Activated T-cell treated with anti-CD3 and anti-CD28 coated beads, Interleukin-2, amount 50 U/mL, for 72 hours (primary cell): Measurements from ENCODE around the gene PHOX2A. TPM values are rescaled to one million over a fixed set of nuclear protein-coding genes. Genes with fewer than 3 reads are reported as not detected.

Experiments used
- ATAC-seq, 2 donors: fragments of 150-1000 bp; cut with Tn5 transposase; replicated peaks in 1 of 2; 2 replicates each; pipeline ENCODE4 v1.10.0; 2021; ENCODE audit warnings: moderate library complexity in 2 of 2, mild to moderate bottlenecking in 1 of 2
- DNase-seq, 2 donors: peaks; one replicate each; pipeline ENCODE4 v3.0.0; 2021 to 2022; ENCODE audit warnings: mixed read lengths in 1 of 2
- H3K27ac Mint-ChIP-seq: one replicate; pipeline ENCODE4 v1.8.0; 2022; ENCODE audit warnings: mild to moderate bottlenecking, moderate library complexity, mixed read lengths
- H3K27me3 Mint-ChIP-seq: one replicate; pipeline ENCODE4 v1.8.0; 2022; ENCODE audit warnings: low read depth, mixed read lengths
- H3K36me3 Mint-ChIP-seq, 2 donors: one replicate each; pipeline ENCODE4 v1.8.0; 2022; ENCODE audit warnings: mixed read lengths in 2 of 2, mild to moderate bottlenecking in 1 of 2; ENCODE audit not compliant: insufficient read depth in 2 of 2
- H3K4me1 Mint-ChIP-seq: one replicate; pipeline ENCODE4 v1.8.0; 2022; ENCODE audit warnings: low read depth, mixed read lengths
- H3K4me3 Mint-ChIP-seq, 2 donors: one replicate each; pipeline ENCODE4 v1.8.0; 2022; ENCODE audit warnings: mild to moderate bottlenecking in 2 of 2, mixed read lengths in 2 of 2, moderate library complexity in 2 of 2
- H3K9me3 Mint-ChIP-seq, 2 donors: one replicate each; pipeline ENCODE4 v1.8.0; 2022; ENCODE audit warnings: mixed read lengths in 2 of 2
- total RNA-seq, 2 donors: library from RNA; stranded (reverse); gene quantifications; one replicate each; pipeline ENCODE4 v1.2.3, GENCODE V29; 2022

Gene PHOX2A
- total RNA-seq, 2 donors from 2014 or later: not detected

DNA sequence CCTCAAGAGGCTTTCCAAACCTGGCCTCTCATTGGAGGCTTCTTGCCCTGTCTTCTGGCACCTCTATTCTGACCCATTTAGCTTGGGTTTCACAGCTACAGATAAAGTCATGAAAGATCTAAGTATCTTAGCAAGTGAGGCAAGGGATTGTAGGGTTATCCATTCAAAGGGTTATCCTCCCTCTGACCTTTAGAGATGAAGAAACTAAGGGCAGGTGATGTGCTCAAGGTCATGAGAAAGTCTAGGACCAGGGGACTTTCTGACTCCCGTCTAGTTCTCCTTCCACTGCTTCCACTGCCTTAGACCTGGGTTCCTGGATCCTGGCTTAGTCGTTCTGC lies 7.2 kb downstream of the PHOX2A start:
- Mint-ChIP-seq H3K4me3 (no peak overlapping the region), H3K27ac (no peak overlapping the region), H3K36me3 (peaks cover 2 to 4% of the 10 kb centered on the region in 2 donors), H3K9me3 (no peaks in the 10 kb centered on the region), H3K4me1 (peaks cover 19% of the 10 kb centered on the region), H3K27me3 (peaks cover 27% of the 10 kb centered on the region)
- ATAC-seq (no peak), DNase-seq (no peak)

DNA sequence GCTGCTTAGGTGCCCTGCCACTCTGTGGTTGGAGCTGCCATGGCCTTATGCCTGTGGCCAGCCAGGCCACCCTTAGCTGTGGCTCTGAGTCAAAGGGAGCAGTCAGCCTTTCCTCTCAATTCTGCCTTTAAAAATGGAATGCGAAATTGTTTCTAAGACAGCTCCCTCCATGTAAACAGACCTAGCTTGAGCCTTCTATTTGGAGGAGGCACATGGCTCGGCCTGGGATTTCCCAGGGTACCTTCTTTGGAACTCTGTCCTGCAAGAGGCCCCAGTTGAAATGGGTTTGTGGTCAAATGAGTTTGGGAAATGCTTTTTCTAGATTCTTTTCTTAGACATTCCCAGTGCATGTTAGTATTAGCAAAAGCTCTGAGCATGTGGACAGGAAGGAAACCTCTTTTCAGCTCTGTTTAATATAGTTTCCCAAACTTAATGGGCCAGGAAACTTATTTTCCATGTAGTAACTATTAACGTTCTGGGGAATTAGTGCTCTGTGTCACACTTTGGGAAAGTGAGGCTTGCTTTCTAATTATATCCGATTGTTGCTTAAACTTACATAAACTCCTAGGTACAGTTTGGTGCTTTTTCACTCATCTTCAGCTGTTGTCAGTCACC lies 7.8 kb downstream of the PHOX2A start:
- Mint-ChIP-seq H3K36me3 (peaks cover 2 to 4% of the 10 kb centered on the region in 2 donors), H3K9me3 (no peaks in the 10 kb centered on the region), H3K4me3 (no peak overlapping the region), H3K4me1 (peaks cover 15% of the 10 kb centered on the region), H3K27ac (no peak overlapping the region), H3K27me3 (peaks cover 21% of the 10 kb centered on the region)
- no peak for DNase-seq
- ATAC-seq: no peak

DNA sequence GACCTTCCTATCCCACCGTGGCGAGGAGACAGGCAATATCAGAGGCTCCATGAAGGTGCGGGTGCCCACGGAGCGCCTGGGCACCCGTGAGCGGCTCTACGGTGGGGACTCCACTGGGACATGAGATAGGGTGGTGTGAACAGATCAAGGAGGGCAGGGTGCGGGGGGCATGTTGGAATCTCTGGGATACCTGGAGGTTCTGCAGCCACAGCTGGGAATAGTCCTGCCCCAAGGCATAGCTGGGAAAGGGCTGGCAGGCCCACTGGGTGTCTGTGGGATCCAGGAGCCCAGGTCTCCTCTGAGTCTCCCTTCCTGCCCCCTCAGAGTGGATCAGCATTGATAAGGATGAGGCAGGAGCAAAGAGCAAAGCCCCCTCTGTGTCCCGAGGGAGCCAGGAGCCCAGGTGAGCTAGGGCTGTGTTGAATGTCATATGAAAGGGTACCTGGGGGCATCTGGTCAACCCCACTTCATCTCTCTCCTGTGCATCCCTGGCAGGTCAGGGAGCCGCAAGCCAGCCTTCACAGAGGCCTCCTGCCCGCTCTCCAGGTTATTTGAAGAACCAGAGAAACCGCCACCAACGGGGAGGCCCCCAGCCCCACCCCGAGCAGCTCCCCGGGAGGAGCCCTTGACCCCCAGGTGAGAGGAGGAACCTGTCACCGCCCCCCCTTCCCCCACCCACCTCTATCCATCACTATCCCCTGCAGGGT lies 8.5 kb downstream of the PHOX2A start:
- no peak for ATAC-seq
- H3K27me3 Mint-ChIP-seq: peaks cover 14% of the 10 kb centered on the region

GRCh38 chr11:72234920-72235319 lies 9.1 kb downstream of the PHOX2A start:
- ATAC-seq (no peak), DNase-seq (no peak)
- H3K27ac Mint-ChIP-seq: peak overlapping the region; percentile 27
- H3K4me1 Mint-ChIP-seq: peaks cover 5% of the 10 kb centered on the region
- no peak overlapping the region for H3K4me3 Mint-ChIP-seq
- no peaks in the 10 kb centered on the region for H3K9me3 Mint-ChIP-seq
- H3K36me3 Mint-ChIP-seq: peaks cover 4% of the 10 kb centered on the region in 2 donors
- H3K27me3 Mint-ChIP-seq: peaks cover 9% of the 10 kb centered on the region

More for the DNA sequence above, 8.5 kb downstream of the PHOX2A start:
- Mint-ChIP-seq H3K9me3 (no peaks in the 10 kb centered on the region), H3K36me3 (peaks cover 2 to 4% of the 10 kb centered on the region in 2 donors), H3K27ac (no peak overlapping the region), H3K4me3 (no peak overlapping the region), H3K4me1 (peaks cover 9% of the 10 kb centered on the region)
- DNase-seq: no peak

- Mint-ChIP-seq H3K4me3 (no peak overlapping the region), H3K4me1 (peaks cover 4% of the 10 kb centered on the region), H3K27me3 (peaks cover 8% of the 10 kb centered on the region), H3K9me3 (no peaks in the 10 kb centered on the region), H3K27ac (peak overlapping the region; percentile 27), H3K36me3 (peaks cover 4% of the 10 kb centered on the region in 2 donors)
- no peak for DNase-seq
- ATAC-seq: no peak
These were observed 9.5 kb downstream of the PHOX2A start for GRCh38 chr11:72234514-72234830.

GRCh38 chr11:72233773-72234513 lies 10.0 kb downstream of the PHOX2A start:
- Mint-ChIP-seq H3K27ac (no peak overlapping the region), H3K4me3 (no peak overlapping the region), H3K36me3 (peaks cover 6 to 7% of the 10 kb centered on the region in 2 donors), H3K27me3 (peaks cover 3% of the 10 kb centered on the region), H3K4me1 (no peaks in the 10 kb centered on the region), H3K9me3 (no peaks in the 10 kb centered on the region)
- DNase-seq (no peak), ATAC-seq (no peak)

DNA sequence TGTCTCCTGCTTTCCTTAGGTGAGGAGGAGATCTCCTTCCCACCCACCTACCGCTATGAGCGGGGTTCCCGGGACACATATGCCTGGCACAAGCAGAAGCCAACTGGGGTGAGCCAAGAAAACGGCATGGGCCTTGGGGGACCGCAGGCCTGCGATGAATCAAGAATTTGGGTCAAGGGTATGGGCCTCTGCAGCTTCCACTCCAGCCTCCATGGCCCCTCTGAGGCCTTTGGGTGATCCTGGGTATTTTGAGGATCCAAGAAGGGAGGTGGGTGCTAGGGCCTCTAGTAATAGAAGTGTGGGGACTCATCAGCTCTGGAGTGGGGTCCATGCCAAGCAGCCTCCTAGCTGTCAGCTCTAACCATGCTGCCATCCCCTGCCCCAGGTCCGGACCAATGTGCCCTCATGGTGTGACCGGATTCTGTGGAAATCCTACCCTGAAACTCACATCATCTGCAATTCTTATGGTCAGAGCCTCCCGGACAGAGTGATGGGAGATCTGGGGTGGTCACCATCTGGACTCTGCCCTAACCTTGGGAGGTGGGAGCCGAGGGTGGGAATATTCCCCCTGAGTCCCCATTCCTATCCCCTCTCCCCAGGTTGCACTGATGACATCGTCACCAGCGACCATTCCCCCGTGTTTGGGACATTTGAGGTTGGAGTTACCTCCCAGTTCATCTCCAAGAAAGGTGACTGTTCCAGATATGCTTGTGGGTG lies 10.8 kb downstream of the PHOX2A start:
- Mint-ChIP-seq H3K36me3 (peaks cover 5 to 6% of the 10 kb centered on the region in 2 donors), H3K9me3 (no peaks in the 10 kb centered on the region), H3K27me3 (no peaks in the 10 kb centered on the region), H3K27ac (no peak overlapping the region), H3K4me3 (no peak overlapping the region), H3K4me1 (no peaks in the 10 kb centered on the region)
- ATAC-seq (no peak), DNase-seq (no peak)

DNA sequence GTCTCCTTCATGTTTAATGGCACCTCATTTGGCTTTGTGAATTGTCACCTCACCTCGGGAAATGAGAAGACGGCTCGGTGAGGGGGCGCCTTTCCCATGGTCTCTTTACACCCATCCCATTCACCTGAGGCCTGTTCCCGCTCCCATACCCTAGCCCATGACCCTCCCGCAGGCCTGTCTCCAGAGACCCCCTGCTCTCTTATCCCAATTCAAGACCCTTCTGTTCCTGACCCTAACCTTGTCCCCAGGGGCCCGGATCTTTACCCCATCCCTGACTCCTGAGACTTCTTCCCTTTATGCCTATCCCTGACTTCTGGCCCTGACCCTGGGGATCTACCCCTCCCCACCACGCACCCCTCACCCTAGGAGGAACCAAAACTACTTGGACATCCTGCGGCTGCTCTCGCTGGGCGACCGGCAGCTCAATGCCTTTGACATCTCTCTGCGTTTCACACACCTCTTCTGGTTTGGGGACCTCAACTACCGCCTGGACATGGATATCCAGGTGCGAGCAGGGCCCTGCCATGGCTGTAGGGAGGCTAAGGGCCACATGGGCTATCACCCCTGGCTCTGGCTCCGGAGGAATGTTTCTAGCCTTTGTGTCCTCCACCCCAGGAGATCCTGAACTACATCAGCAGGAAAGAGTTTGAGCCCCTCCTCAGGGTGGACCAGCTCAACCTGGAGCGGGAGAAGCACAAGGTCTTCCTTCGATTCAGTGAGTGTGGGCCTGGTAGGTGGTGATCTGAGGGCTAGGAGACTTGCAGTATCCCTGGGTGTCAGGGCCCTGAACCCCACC lies 11.5 kb downstream of the PHOX2A start:
- Mint-ChIP-seq H3K27me3 (no peaks in the 10 kb centered on the region), H3K9me3 (no peaks in the 10 kb centered on the region), H3K4me3 (no peak overlapping the region), H3K27ac (no peak overlapping the region), H3K36me3 (peaks cover 5 to 6% of the 10 kb centered on the region in 2 donors), H3K4me1 (no peaks in the 10 kb centered on the region)
- no peak for ATAC-seq
- no peak for DNase-seq

- DNase-seq: no peak
- H3K9me3 Mint-ChIP-seq: no peaks in the 10 kb centered on the region
These were observed 12.3 kb downstream of the PHOX2A start for GRCh38 chr11:72231396-72232259.

GRCh38 chr11:72230764-72231365 lies 13.1 kb downstream of the PHOX2A start:
- no peak for ATAC-seq
- Mint-ChIP-seq H3K27me3 (no peaks in the 10 kb centered on the region), H3K4me1 (peaks cover 6% of the 10 kb centered on the region), H3K27ac (no peak overlapping the region), H3K9me3 (no peaks in the 10 kb centered on the region), H3K4me3 (no peak overlapping the region), H3K36me3 (peaks cover 5 to 6% of the 10 kb centered on the region in 2 donors)
- no peak for DNase-seq

More at GRCh38 chr11:72231396-72232259, 12.3 kb downstream of the PHOX2A start:
- no peaks in the 10 kb centered on the region for H3K27me3 Mint-ChIP-seq
- ATAC-seq: no peak
- no peak overlapping the region for H3K27ac Mint-ChIP-seq
- H3K36me3 Mint-ChIP-seq: peaks cover 5 to 6% of the 10 kb centered on the region in 2 donors
- no peak overlapping the region for H3K4me3 Mint-ChIP-seq
- H3K4me1 Mint-ChIP-seq: no peaks in the 10 kb centered on the region

DNA sequence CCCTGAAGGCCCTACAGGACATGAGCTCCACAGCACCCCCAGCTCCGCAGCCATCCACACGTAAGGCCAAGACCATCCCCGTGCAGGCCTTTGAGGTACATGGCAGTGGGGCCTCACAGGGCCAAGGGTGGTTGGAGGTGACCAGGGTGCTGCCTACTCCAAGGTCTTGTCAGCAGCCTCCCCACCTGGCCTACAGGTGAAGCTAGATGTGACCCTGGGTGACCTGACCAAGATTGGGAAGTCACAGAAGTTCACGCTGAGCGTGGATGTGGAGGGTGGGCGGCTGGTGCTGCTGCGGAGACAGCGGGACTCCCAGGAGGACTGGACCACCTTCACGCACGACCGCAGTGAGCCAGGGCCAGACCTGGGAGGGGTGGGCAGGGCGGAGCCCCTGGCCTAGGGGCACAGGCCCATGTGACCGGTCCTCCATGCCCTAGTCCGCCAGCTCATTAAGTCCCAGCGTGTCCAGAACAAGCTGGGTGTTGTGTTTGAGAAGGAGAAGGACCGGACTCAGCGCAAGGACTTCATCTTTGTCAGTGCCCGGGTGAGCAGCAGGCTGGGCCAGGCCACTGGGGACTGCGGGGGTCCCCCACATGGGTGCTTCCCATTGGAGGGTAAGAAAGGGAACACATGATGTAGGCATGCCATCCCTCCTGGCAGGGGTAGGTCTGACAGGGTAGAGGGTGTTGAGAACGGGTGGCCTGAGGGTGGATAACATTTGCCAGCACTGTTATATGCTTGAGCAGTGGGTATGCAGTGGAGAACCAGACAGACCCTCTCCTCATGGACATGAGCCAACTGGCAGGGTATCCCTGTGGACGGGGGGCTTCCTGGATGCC lies 13.8 kb downstream of the PHOX2A start:
- H3K9me3 Mint-ChIP-seq: no peaks in the 10 kb centered on the region

More for the DNA sequence above, 13.8 kb downstream of the PHOX2A start:
- H3K27me3 Mint-ChIP-seq: no peaks in the 10 kb centered on the region
- no peak for DNase-seq
- no peak for ATAC-seq
- H3K36me3 Mint-ChIP-seq: peaks cover 6 to 7% of the 10 kb centered on the region in 2 donors
- H3K27ac Mint-ChIP-seq: no peak overlapping the region
- peaks cover 13% of the 10 kb centered on the region for H3K4me1 Mint-ChIP-seq
- H3K4me3 Mint-ChIP-seq: no peak overlapping the region
